Kidney (tissue), 14 donors: ENCODE data around the gene FRMD4A. TPM values are rescaled to one million over a fixed set of nuclear protein-coding genes. Genes with fewer than 3 reads are reported as not detected.

ENCODE experiments used
- DNase-seq, 5 donors: peaks; one replicate each; pipeline ENCODE4 v3.0.0-alpha.2; 2013 to 2020
- FAIRE-seq: peaks from 2 replicates; lab custom pipeline; 2012; peaks lifted over from hg19 to GRCh38; lab: Jason Lieb, UNC
- H3K27ac ChIP-seq, 2 donors: one replicate each; pipeline ENCODE4 v1.7.0; 2013; ENCODE audit warnings: low read depth in 2 of 2, low read length in 2 of 2, inconsistent platforms in 1 of 2
- H3K27me3 ChIP-seq: one replicate; pipeline ENCODE4 v1.7.1; 2013; ENCODE audit warnings: low read length, inconsistent platforms; ENCODE audit not compliant: control insufficient read depth, insufficient read depth
- H3K36me3 ChIP-seq, 3 donors: one replicate each; pipeline versions ENCODE4 v1.7.0 to v1.7.1; 2013; ENCODE audit warnings: low read length in 3 of 3, control low read depth in 1 of 3, inconsistent platforms in 1 of 3; ENCODE audit not compliant: insufficient read depth in 3 of 3, control insufficient read depth in 2 of 3
- H3K4me1 ChIP-seq, 3 donors: one replicate each; pipeline versions ENCODE4 v1.7.0 to v1.7.1; 2013; ENCODE audit warnings: low read length in 3 of 3, inconsistent platforms in 1 of 3, low read depth in 1 of 3; ENCODE audit not compliant: control insufficient read depth in 2 of 3, insufficient read depth in 2 of 3
- H3K4me3 ChIP-seq, 3 donors: one replicate each; pipeline versions ENCODE4 v1.7.0 to v1.8.1; 2013; ENCODE audit warnings: low read length in 3 of 3, control low read depth in 1 of 3, inconsistent platforms in 1 of 3
- H3K9ac ChIP-seq, 3 donors: one replicate each; pipeline versions ENCODE4 v1.7.0 to v1.7.1; 2013; ENCODE audit warnings: low read length in 3 of 3, control low read depth in 1 of 3, inconsistent platforms in 1 of 3
- H3K9me3 ChIP-seq, 3 donors: one replicate each; pipeline versions ENCODE4 v1.7.0 to v1.7.1; 2013; ENCODE audit warnings: low read length in 3 of 3, control low read depth in 1 of 3, inconsistent platforms in 1 of 3; ENCODE audit not compliant: control insufficient read depth in 2 of 3, insufficient read depth in 1 of 3
- CTCF ChIP-seq: IDR thresholded peaks from 3 replicates; pipeline ENCODE4 v1.5.1; 2012; ENCODE audit warnings: mild to moderate bottlenecking, moderate library complexity, borderline replicate concordance; ENCODE audit not compliant: insufficient read depth; ENCODE audit errors: extremely low read depth
- intact Hi-C: fragments of 100-400 bp; cut with DNase I; formaldehyde crosslinking; loops from one replicate; pipeline ENCODE4 v1.11.1; 2022
- polyA plus RNA-seq: library from polyadenylated mRNA; stranded (reverse); fragments of 350-450 nt; fragmentation: Illumina TruSeq; extraction: RNeasy Lipid Tissue Mini Kit (QIAGEN cat#74804); gene quantifications from one replicate; pipeline ENCODE4 v1.2.3, GENCODE V29; 2014; ENCODE audit warnings: low read depth, low replicate concordance; ENCODE audit not compliant: insufficient read depth
- total RNA-seq: library from RNA; stranded (reverse); fragmentation: NEBNext Ultra II Directional; extraction: Animal tissue kit (Norgen Biotek cat#: 25700); gene quantifications from one replicate; pipeline ENCODE4 v1.2.1, GENCODE V29; 2021
- donor health status: control.
- donor health status: control.
- donor health status: control.
- donor health status: control.
- donor health status: control.
- donor health status: DM: yes; HTN: yes; CAD: no.
- donor health status: Normal renal cell carcinoma (clear cell type).

The FRMD4A gene
- total and polyA plus RNA-seq, 2 donors from 2014 or later = 16.0 to 68.2 TPM

DNA sequence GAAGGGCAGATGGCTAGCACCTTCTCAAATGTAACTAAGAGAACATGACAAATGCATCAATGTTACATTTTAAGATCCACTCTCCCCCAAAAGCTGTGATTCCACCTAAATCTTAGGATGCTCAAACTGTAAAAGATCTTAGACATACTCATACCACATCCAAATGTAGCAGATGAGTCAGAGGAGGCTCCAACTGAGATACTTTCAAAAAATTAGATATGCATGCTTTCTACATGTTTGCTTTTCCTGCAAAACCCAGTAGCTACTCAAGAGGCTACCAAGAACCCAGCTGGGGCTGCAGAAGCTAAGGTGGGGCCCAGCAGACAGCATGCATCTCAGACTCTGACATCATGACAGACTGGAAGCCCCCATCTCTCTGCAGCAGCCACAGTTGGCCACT lies 31.4 kb upstream of the FRMD4A start:
- H3K9me3 ChIP-seq = no peaks in the 10 kb centered on the region
- H3K27me3 ChIP-seq = no peaks in the 10 kb centered on the region
- intact Hi-C loops = no loop called here
- no peak overlapping the region for H3K9ac ChIP-seq
- DNase-seq (no peak), FAIRE-seq (no peak)
- H3K4me3 ChIP-seq = no peak overlapping the region
- H3K4me1 ChIP-seq = no peaks in the 10 kb centered on the region
- no peak overlapping the region for H3K27ac ChIP-seq
- H3K36me3 ChIP-seq = no peaks in the 10 kb centered on the region
- no peak for TF ChIP-seq CTCF

GRCh38 chr10:14360961-14361360 lies 30.2 kb upstream of the FRMD4A start:
- Histone ChIP-seq H3K9me3 (no peaks in the 10 kb centered on the region), H3K27me3 (no peaks in the 10 kb centered on the region), H3K4me3 (no peak overlapping the region), H3K9ac (no peak overlapping the region), H3K4me1 (no peaks in the 10 kb centered on the region), H3K36me3 (no peaks in the 10 kb centered on the region), H3K27ac (no peak overlapping the region)
- no peak for TF ChIP-seq CTCF
- FAIRE-seq (no peak), DNase-seq (no peak)
- intact Hi-C loops = no loop called here

DNA sequence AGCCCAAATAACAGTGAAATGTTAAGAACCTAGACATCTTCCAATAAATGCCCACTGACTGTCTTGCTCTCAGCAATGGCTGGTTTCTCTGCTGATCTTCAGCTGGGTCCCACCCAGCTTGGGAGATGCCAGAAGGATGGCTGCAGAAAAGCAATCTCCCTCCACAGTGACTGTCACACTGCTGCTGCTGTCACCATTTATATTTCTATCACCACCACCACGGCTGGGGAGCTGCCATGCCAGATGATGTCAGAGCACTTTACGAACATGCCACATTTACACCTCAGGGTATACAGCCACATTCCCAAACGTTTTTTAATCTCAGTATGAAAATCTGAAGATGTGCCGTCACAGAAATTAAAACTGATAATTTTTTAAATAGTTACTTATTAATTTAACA lies 29.8 kb upstream of the FRMD4A start:
- Histone ChIP-seq H3K36me3 (no peaks in the 10 kb centered on the region), H3K4me3 (no peak overlapping the region), H3K9ac (no peak overlapping the region), H3K27me3 (no peaks in the 10 kb centered on the region), H3K4me1 (no peaks in the 10 kb centered on the region), H3K9me3 (no peaks in the 10 kb centered on the region), H3K27ac (no peak overlapping the region)
- TF ChIP-seq CTCF = no peak
- intact Hi-C loops = no loop called here
- DNase-seq (no peak), FAIRE-seq (no peak)

DNA sequence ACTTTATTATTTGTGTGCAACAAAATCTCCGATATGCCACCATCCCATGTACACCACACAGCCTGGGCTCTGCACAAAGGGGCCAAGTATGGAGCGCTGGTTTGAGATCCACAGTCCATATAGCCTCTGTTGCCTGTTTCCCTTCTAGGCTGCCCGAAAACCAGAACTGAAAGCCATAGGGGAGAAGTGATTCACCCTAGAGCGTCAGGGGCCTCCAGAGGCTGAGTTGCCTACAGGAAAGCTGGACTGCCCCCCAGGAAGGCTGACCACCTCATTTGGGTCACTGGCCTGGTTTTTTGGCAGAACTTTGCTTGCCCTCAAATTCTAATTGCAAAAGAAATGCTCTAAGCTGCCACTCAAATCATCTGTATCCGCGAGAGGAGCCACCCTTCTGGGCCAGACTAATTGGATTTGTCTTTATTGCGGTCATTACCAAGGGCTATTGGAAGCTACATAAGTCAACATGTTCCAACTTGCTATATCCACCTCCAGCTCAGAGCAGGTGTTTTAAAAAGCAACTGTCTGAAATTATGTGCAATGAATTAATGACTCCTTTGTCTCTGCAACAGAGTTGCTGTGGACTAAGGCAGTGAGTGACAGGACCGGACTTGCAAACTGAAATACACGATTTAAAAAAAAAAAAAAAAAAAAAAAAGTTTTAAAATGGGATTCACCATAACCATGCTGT lies 28.3 kb upstream of the FRMD4A start:
- H3K9me3 ChIP-seq = no peaks in the 10 kb centered on the region
- H3K4me3 ChIP-seq = no peak overlapping the region
- H3K27ac ChIP-seq = no peak overlapping the region
- no peak overlapping the region for H3K9ac ChIP-seq
- H3K4me1 ChIP-seq = no peaks in the 10 kb centered on the region
- H3K36me3 ChIP-seq = no peaks in the 10 kb centered on the region
- intact Hi-C loops = no loop called here
- FAIRE-seq (no peak), DNase-seq (no peak)
- no peak for TF ChIP-seq CTCF
- no peaks in the 10 kb centered on the region for H3K27me3 ChIP-seq
